ENCODE results near the gene C2orf92. TPM values are rescaled to one million over a fixed set of nuclear protein-coding genes. Genes with fewer than 3 reads are reported as not detected.

C2orf92 gene
- total RNA-seq, 1 donor from 2014 or later = 11.5 TPM

DNA sequence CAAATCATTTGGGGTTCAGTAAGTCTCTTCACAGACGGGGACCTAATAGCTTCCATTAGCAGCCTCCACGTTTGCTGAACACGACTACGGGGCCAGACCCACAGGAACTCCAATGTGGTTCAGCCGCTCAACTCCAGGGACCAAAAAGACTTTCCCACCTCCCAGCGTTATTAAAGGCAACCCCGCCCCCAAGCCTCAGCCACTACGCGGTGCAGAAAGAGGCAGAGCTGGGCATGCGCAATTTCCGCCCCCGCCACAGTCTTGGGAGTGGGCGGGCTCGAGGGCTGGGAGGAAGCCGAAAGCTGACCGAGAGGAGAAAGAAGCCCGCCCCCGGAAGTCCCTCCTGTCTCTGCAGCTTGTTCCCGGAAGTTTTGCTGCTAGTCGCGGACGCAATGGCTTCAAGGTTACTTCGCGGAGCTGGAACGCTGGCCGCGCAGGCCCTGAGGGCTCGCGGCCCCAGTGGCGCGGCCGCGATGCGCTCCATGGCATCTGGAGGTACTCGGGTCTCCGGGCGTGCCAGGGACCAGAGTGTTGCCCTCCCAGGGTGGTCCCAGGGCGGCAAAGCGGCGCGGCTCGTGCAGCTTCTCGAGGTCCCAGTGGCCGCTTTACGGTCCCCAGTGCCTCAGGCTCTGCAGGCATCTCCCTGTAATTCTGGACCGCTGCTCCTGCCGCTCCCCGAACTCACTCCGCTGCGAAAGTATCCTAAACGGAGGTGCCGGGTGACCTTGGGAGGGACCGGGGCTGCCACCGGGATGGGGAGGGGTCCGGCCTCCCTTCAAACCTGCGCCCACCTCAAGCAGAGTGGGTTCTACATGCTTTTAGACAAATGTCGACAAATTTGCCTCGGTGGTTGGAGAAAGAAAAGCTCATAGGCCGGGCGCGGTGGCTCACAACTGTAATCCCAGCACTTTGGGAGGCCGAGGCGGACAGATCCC lies 23.6 kb upstream of the C2orf92 start, which contains the start of gene COX5B:
TSS of gene COX5B (plus strand) at position 368 of the 935 bp plus-strand sequence. CDS start at position 393, 25 bp downstream.
- peak within 1 kb of the TSS; percentile 95 for H3K27ac Mint-ChIP-seq
- no peaks in the 10 kb centered on the region for H3K9me3 Mint-ChIP-seq
- no peaks in the 10 kb centered on the region for H3K27me3 Mint-ChIP-seq
- H3K4me3 Mint-ChIP-seq = peak within 1 kb of the TSS; percentile 97
- no peak for TF ChIP-seq CTCF (conservative IDR thresholded peaks at IDR 0.05)
- peak; percentile 99 for DNase-seq (ENCODE audit: extremely low spot score, unreplicated experiment)
- H3K4me1 Mint-ChIP-seq (ENCODE audit: unreplicated experiment) = peaks cover 11% of the 10 kb centered on the region
- H3K36me3 Mint-ChIP-seq = peaks cover 24% of the 10 kb centered on the region

DNA sequence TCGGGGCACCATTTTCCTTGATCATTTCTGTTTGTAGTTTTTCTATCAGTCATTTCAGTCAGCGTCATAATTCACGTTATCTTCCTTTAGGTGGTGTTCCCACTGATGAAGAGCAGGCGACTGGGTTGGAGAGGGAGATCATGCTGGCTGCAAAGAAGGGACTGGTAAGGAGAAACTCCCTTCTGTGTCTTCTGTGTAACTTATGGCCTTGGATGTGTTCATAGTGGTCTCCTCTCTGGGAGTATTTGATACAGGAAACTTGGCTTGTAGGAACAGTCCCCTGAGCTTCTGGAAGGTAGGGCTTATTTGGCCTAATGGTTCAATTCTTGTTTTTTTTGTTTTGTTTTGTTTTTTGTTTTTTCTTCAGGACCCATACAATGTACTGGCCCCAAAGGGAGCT lies 22.5 kb upstream of the C2orf92 start:
- Mint-ChIP-seq H3K4me3 (peak overlapping the region; percentile 97), H3K9me3 (no peaks in the 10 kb centered on the region), H3K36me3 (peaks cover 28% of the 10 kb centered on the region), H3K27me3 (no peaks in the 10 kb centered on the region), H3K4me1 (ENCODE audit: unreplicated experiment) (peaks cover 11% of the 10 kb centered on the region), H3K27ac (peak overlapping the region; percentile 73)
- TF ChIP-seq CTCF (conservative IDR thresholded peaks at IDR 0.05) = no peak
- DNase-seq (ENCODE audit: extremely low spot score, unreplicated experiment) = no peak

GRCh38 chr2:97651114-97651513 lies 18.4 kb upstream of the C2orf92 start:
- H3K36me3 Mint-ChIP-seq = peaks cover 50% of the 10 kb centered on the region
- H3K27ac Mint-ChIP-seq = no peak overlapping the region
- DNase-seq (ENCODE audit: extremely low spot score, unreplicated experiment) = no peak
- no peak for TF ChIP-seq CTCF (conservative IDR thresholded peaks at IDR 0.05)
- peaks cover 21% of the 10 kb centered on the region for H3K9me3 Mint-ChIP-seq
- H3K4me3 Mint-ChIP-seq = no peak overlapping the region
- no peaks in the 10 kb centered on the region for H3K27me3 Mint-ChIP-seq
- H3K4me1 Mint-ChIP-seq (ENCODE audit: unreplicated experiment) = peaks cover 5% of the 10 kb centered on the region

GRCh38 chr2:97653473-97653872 lies 16.0 kb upstream of the C2orf92 start:
- peaks cover 41% of the 10 kb centered on the region for H3K36me3 Mint-ChIP-seq
- no peak for DNase-seq (ENCODE audit: extremely low spot score, unreplicated experiment)
- no peaks in the 10 kb centered on the region for H3K27me3 Mint-ChIP-seq
- H3K27ac Mint-ChIP-seq = no peak overlapping the region
- no peak for TF ChIP-seq CTCF (conservative IDR thresholded peaks at IDR 0.05)
- H3K4me1 Mint-ChIP-seq (ENCODE audit: unreplicated experiment) = no peaks in the 10 kb centered on the region
- peaks cover 21% of the 10 kb centered on the region for H3K9me3 Mint-ChIP-seq
- no peak overlapping the region for H3K4me3 Mint-ChIP-seq

DNA sequence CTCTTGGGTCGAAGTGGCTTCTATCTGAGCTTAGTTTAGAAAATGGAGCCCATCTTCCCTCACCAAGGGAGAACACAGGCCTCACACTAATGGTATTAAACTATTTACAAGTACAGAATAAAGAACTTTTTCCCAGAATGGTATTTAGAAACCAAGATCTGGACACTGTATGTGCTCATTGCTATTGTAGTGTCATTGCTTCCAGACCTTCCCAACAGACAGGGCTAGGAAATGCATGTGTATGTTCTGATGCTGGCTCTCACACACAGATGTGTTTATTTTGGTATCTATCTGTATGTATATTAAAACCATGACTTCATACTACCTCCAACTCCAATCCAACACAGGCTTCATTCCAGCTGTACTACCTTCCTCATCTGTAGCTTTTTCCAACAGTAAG lies 15.6 kb upstream of the C2orf92 start:
- peaks cover 39% of the 10 kb centered on the region for H3K36me3 Mint-ChIP-seq
- DNase-seq (ENCODE audit: extremely low spot score, unreplicated experiment) = no peak
- no peak for TF ChIP-seq CTCF (conservative IDR thresholded peaks at IDR 0.05)
- H3K9me3 Mint-ChIP-seq = peaks cover 21% of the 10 kb centered on the region
- no peak overlapping the region for H3K4me3 Mint-ChIP-seq
- H3K27ac Mint-ChIP-seq = no peak overlapping the region
- no peaks in the 10 kb centered on the region for H3K4me1 Mint-ChIP-seq (ENCODE audit: unreplicated experiment)
- H3K27me3 Mint-ChIP-seq = no peaks in the 10 kb centered on the region
